CD4-positive, alpha-beta T cell treated with Interleukin-6 for 4 hours (primary cell): Measurements from ENCODE around the gene PPM1E.
"Not testable (repeated sequence)": the region's sequence is repeated elsewhere in the genome, so short reads cannot be mapped to it uniquely, and the experiment has no call there.

Source experiments
- DNase-seq: peaks from one replicate; pipeline ENCODE4 v3.0.0-alpha.2; 2020; ENCODE audit warnings: mixed read lengths

Gene PPM1E

GRCh38 chr17:58755577-58756245 lies at the start of gene PPM1E:
TSS of gene PPM1E (plus strand) at chr17:58755854.
- DNase-seq: peak; percentile 33

- DNase-seq: no peak
These were observed 49.1 kb upstream of the PPM1E start for GRCh38 chr17:58706351-58707140.

GRCh38 chr17:58710948-58711552 lies 44.6 kb upstream of the PPM1E start:
- DNase-seq: peak; percentile 63

- no peak for DNase-seq
These were observed 33.4 kb upstream of the PPM1E start for GRCh38 chr17:58722274-58722673.

- no peak for DNase-seq
These were observed 33.0 kb upstream of the PPM1E start for GRCh38 chr17:58722696-58723095.

GRCh38 chr17:58728798-58729197 lies 26.9 kb upstream of the PPM1E start:
- no peak for DNase-seq

GRCh38 chr17:58730937-58731336 lies 24.7 kb upstream of the PPM1E start:
- no peak for DNase-seq

- DNase-seq: no peak
These were observed 21.6 kb upstream of the PPM1E start for GRCh38 chr17:58734040-58734439.

- DNase-seq: no peak
These were observed 20.8 kb upstream of the PPM1E start for GRCh38 chr17:58734811-58735210.

- no peak for DNase-seq
These were observed 14.5 kb upstream of the PPM1E start for GRCh38 chr17:58741121-58741625.

GRCh38 chr17:58747674-58748073 lies 8.0 kb upstream of the PPM1E start:
- DNase-seq: no peak

- DNase-seq: not testable (repeated sequence)
These were observed 6.0 kb upstream of the PPM1E start for GRCh38 chr17:58749627-58750026.

GRCh38 chr17:58753026-58753425 lies 2.6 kb upstream of the PPM1E start:
- DNase-seq: no peak

GRCh38 chr17:58755269-58755576 lies 431 bp upstream of the PPM1E start:
- no peak for DNase-seq

GRCh38 chr17:58756246-58757161 lies 850 bp downstream of the PPM1E start:
- peak; percentile 7 for DNase-seq

GRCh38 chr17:58757162-58757613 lies 1.5 kb downstream of the PPM1E start:
- DNase-seq: no peak

- no peak for DNase-seq
These were observed 3.2 kb downstream of the PPM1E start for GRCh38 chr17:58758890-58759289.

GRCh38 chr17:58759522-58759921 lies 3.9 kb downstream of the PPM1E start:
- DNase-seq: no peak

GRCh38 chr17:58760248-58760647 lies 4.6 kb downstream of the PPM1E start:
- no peak for DNase-seq

- no peak for DNase-seq
These were observed 7.6 kb downstream of the PPM1E start for GRCh38 chr17:58763263-58763662.

- no peak for DNase-seq
These were observed 8.7 kb downstream of the PPM1E start for GRCh38 chr17:58764373-58764772.

GRCh38 chr17:58778482-58778881 lies 22.8 kb downstream of the PPM1E start:
- not testable (repeated sequence) for DNase-seq

GRCh38 chr17:58779446-58779845 lies 23.8 kb downstream of the PPM1E start:
- no peak for DNase-seq
